Measurements from ENCODE around the gene TWF2.

GRCh38 chr3:52250122-52250521 lies 11.2 kb upstream of the TWF2 start:
- no peak for TF ChIP-seq CTCF (conservative IDR thresholded peaks at IDR 0.05)
- no peak for TF ChIP-seq EZH2 (IDR thresholded peaks at IDR 0.05; ENCODE audit: low read depth)
